Chondrocyte (in vitro differentiated cells): ENCODE data around the gene LHFPL6. TPM values are rescaled to one million over a fixed set of nuclear protein-coding genes. Genes with fewer than 3 reads are reported as not detected.

Experiments used
- DNase-seq: peaks from one replicate; pipeline ENCODE4 v3.0.0; 2021; ENCODE audit warnings: mixed read lengths, low spot score
- H3K27ac Mint-ChIP-seq: one replicate; pipeline ENCODE4 v1.8.0; 2021; ENCODE audit warnings: mild to moderate bottlenecking, moderate library complexity, mixed read lengths; ENCODE audit not compliant: unreplicated experiment
- H3K27me3 Mint-ChIP-seq: 2 replicates; pipeline ENCODE4 v1.8.0; 2021; ENCODE audit warnings: low read depth, mixed read lengths
- H3K36me3 Mint-ChIP-seq: 2 replicates; pipeline ENCODE4 v1.8.0; 2021; ENCODE audit warnings: low read depth, mixed read lengths
- H3K4me1 Mint-ChIP-seq: 2 replicates; pipeline ENCODE4 v1.8.0; 2021; ENCODE audit warnings: low read depth, mild to moderate bottlenecking, mixed read lengths
- H3K4me3 Mint-ChIP-seq: one replicate; pipeline ENCODE4 v1.8.0; 2021; ENCODE audit warnings: mild to moderate bottlenecking, moderate library complexity, mixed read lengths; ENCODE audit not compliant: unreplicated experiment
- H3K9me3 Mint-ChIP-seq: 2 replicates; pipeline ENCODE4 v1.8.0; 2021; ENCODE audit warnings: low read depth, mixed read lengths
- CTCF ChIP-seq: fragments of 200-600 bp; sonication (generic); IDR thresholded peaks from 2 replicates; pipeline ENCODE4 v1.5.0; 2021; ENCODE audit warnings: antibody characterized with exemption, mild to moderate bottlenecking, moderate library complexity
- total RNA-seq: library from RNA; stranded (reverse); gene quantifications from 3 replicates; pipeline ENCODE4 v1.2.1, GENCODE V29; 2021

Gene LHFPL6
- total RNA-seq, 1 donor from 2014 or later: 101 TPM

GRCh38 chr13:39597838-39598237, 5.2 kb downstream of the LHFPL6 start:
- Mint-ChIP-seq H3K27ac (peak overlapping the region; percentile 55), H3K4me1 (peaks cover 65% of the 10 kb centered on the region), H3K36me3 (peaks cover 14% of the 10 kb centered on the region), H3K9me3 (no peaks in the 10 kb centered on the region), H3K4me3 (peak overlapping the region; percentile 49), H3K27me3 (no peaks in the 10 kb centered on the region)
- DNase-seq: no peak
- TF ChIP-seq CTCF: no peak

- H3K36me3 Mint-ChIP-seq: peaks cover 15% of the 10 kb centered on the region
- no peak overlapping the region for H3K4me3 Mint-ChIP-seq
- H3K4me1 Mint-ChIP-seq: peaks cover 59% of the 10 kb centered on the region
- TF ChIP-seq CTCF: no peak
- H3K9me3 Mint-ChIP-seq: no peaks in the 10 kb centered on the region
- DNase-seq: no peak
- H3K27me3 Mint-ChIP-seq: no peaks in the 10 kb centered on the region
- peak overlapping the region; percentile 52 for H3K27ac Mint-ChIP-seq
Measured at GRCh38 chr13:39596685-39597084, 6.3 kb downstream of the LHFPL6 start.

GRCh38 chr13:39596176-39596575, 6.8 kb downstream of the LHFPL6 start:
- no peak overlapping the region for H3K27ac Mint-ChIP-seq
- no peak for DNase-seq
- H3K27me3 Mint-ChIP-seq: no peaks in the 10 kb centered on the region
- H3K4me1 Mint-ChIP-seq: peaks cover 56% of the 10 kb centered on the region
- no peaks in the 10 kb centered on the region for H3K9me3 Mint-ChIP-seq
- H3K36me3 Mint-ChIP-seq: peaks cover 15% of the 10 kb centered on the region
- TF ChIP-seq CTCF: no peak
- H3K4me3 Mint-ChIP-seq: no peak overlapping the region

- Mint-ChIP-seq H3K4me3 (no peak overlapping the region), H3K9me3 (no peaks in the 10 kb centered on the region), H3K27ac (no peak overlapping the region), H3K36me3 (peaks cover 9% of the 10 kb centered on the region), H3K27me3 (no peaks in the 10 kb centered on the region), H3K4me1 (peaks cover 25% of the 10 kb centered on the region)
- no peak for DNase-seq
- TF ChIP-seq CTCF: no peak
Measured at GRCh38 chr13:39590466-39591036, 12.4 kb downstream of the LHFPL6 start.

- H3K4me3 Mint-ChIP-seq: no peak overlapping the region
- no peak for TF ChIP-seq CTCF
- no peak overlapping the region for H3K27ac Mint-ChIP-seq
- H3K27me3 Mint-ChIP-seq: no peaks in the 10 kb centered on the region
- H3K9me3 Mint-ChIP-seq: no peaks in the 10 kb centered on the region
- peaks cover 39% of the 10 kb centered on the region for H3K4me1 Mint-ChIP-seq
- peaks cover 1% of the 10 kb centered on the region for H3K36me3 Mint-ChIP-seq
- no peak for DNase-seq
Measured at GRCh38 chr13:39588384-39588783, 14.6 kb downstream of the LHFPL6 start.
